Spinal cord (tissue), 10 donors: ENCODE measurements around the gene SLC66A2. TPM values are rescaled to one million over a fixed set of nuclear protein-coding genes. Genes with fewer than 3 reads are reported as not detected.
"Not testable (repeated sequence)": the region's sequence is repeated elsewhere in the genome, so short reads cannot be mapped to it uniquely, and the experiment has no call there.

Experiments
- DNase-seq, 6 donors: peaks; one replicate each; pipeline versions ENCODE4 v3.0.0 to v3.0.0-alpha.2; 2013 to 2015; ENCODE audit warnings: low spot score in 6 of 6, low read depth in 4 of 6
- H3K27ac ChIP-seq: one replicate; pipeline ENCODE4 v1.5.1; 2013; ENCODE audit warnings: low read depth, low read length, control low read depth
- H3K27me3 ChIP-seq: one replicate; pipeline ENCODE4 v1.6.1; 2013; ENCODE audit warnings: low read length; ENCODE audit not compliant: control insufficient read depth, insufficient read depth
- H3K36me3 ChIP-seq: one replicate; pipeline ENCODE4 v1.6.1; 2013; ENCODE audit warnings: low read length; ENCODE audit not compliant: control insufficient read depth, insufficient read depth
- H3K4me1 ChIP-seq: one replicate; pipeline ENCODE4 v1.6.1; 2013; ENCODE audit warnings: low read length; ENCODE audit not compliant: control insufficient read depth, insufficient read depth
- H3K4me3 ChIP-seq: one replicate; pipeline ENCODE4 v1.5.1; 2013; ENCODE audit warnings: low read depth, low read length, control low read depth
- H3K9me3 ChIP-seq: one replicate; pipeline ENCODE4 v1.6.1; 2013; ENCODE audit warnings: low read length; ENCODE audit not compliant: control insufficient read depth, insufficient read depth
- WGBS: methylation state at CpG from one replicate; pipeline ENCODE4 v1.1.5; 2013; ENCODE audit warnings: missing lambda C conversion rate; ENCODE audit not compliant: insufficient coverage; 5-methylcytosine and 5-hydroxymethylcytosine counted together
- polyA plus RNA-seq, 2 donors: library from polyadenylated mRNA; unstranded; fragments of 120-200 nt; gene quantifications; one replicate each; pipeline ENCODE4 v1.2.1, GENCODE V29; 2013; ENCODE audit not compliant: insufficient read length in 2 of 2
- total RNA-seq, 2 donors: library from RNA; depleted of rRNA in 1 of 2; stranded (reverse); fragments of 120-200 nt in 1 of 2; fragments of >200 nt in 1 of 2; gene quantifications; one replicate each; pipeline versions ENCODE4 v1.2.3 to v1.2.4, GENCODE V29; 2013 to 2014
- donor health status: healthy.

Gene SLC66A2
- total and polyA plus RNA-seq, 4 donors = 26.0 to 68.4 (median 46.2) TPM

GRCh38 chr18:79870301-79871025 is 81.0 kb downstream of the SLC66A2 start:
- Histone ChIP-seq H3K27me3 (no peaks in the 10 kb centered on the region), H3K36me3 (peaks cover 10% of the 10 kb centered on the region), H3K4me3 (no peak overlapping the region), H3K9me3 (peaks cover 2% of the 10 kb centered on the region), H3K4me1 (peaks cover 19% of the 10 kb centered on the region), H3K27ac (no peak overlapping the region)
- WGBS = 80% methylated on average over 19 of the region's 19 CpGs
- peak in 2 of 6 donors; percentile 54 to 66 for DNase-seq

GRCh38 chr18:79869591-79870300 is 81.7 kb downstream of the SLC66A2 start:
- Histone ChIP-seq H3K4me1 (peaks cover 19% of the 10 kb centered on the region), H3K27me3 (no peaks in the 10 kb centered on the region), H3K36me3 (peaks cover 10% of the 10 kb centered on the region), H3K9me3 (peaks cover 2% of the 10 kb centered on the region), H3K4me3 (no peak overlapping the region), H3K27ac (no peak overlapping the region)
- 92% methylated on average over 28 of the region's 32 CpGs for WGBS
- DNase-seq = no peak

- no peak for DNase-seq
- 86% methylated on average over 31 of the region's 32 CpGs for WGBS
- H3K27ac ChIP-seq = no peak overlapping the region
- peaks cover 19% of the 10 kb centered on the region for H3K4me1 ChIP-seq
- no peak overlapping the region for H3K4me3 ChIP-seq
- H3K36me3 ChIP-seq = peaks cover 10% of the 10 kb centered on the region
- no peaks in the 10 kb centered on the region for H3K27me3 ChIP-seq
- peaks cover 2% of the 10 kb centered on the region for H3K9me3 ChIP-seq
Observed at GRCh38 chr18:79868811-79869541, 82.5 kb downstream of the SLC66A2 start.

- peaks cover under 1% of the 10 kb centered on the region for H3K27me3 ChIP-seq
- peaks cover 19% of the 10 kb centered on the region for H3K4me1 ChIP-seq
- H3K36me3 ChIP-seq = peaks cover 10% of the 10 kb centered on the region
- WGBS = 83% methylated on average over 29 of the region's 29 CpGs
- H3K4me3 ChIP-seq = no peak overlapping the region
- no peak for DNase-seq
- no peak overlapping the region for H3K27ac ChIP-seq
- peaks cover 2% of the 10 kb centered on the region for H3K9me3 ChIP-seq
Observed at GRCh38 chr18:79868168-79868784, 83.2 kb downstream of the SLC66A2 start.

GRCh38 chr18:79867666-79868065 is 83.8 kb downstream of the SLC66A2 start:
- Histone ChIP-seq H3K27me3 (peaks cover 4% of the 10 kb centered on the region), H3K27ac (no peak overlapping the region), H3K4me1 (peaks cover 15% of the 10 kb centered on the region), H3K36me3 (peaks cover 10% of the 10 kb centered on the region), H3K4me3 (no peak overlapping the region), H3K9me3 (peaks cover 2% of the 10 kb centered on the region)
- DNase-seq = no peak
- WGBS = 84% methylated on average over 16 of the region's 16 CpGs

- Histone ChIP-seq H3K36me3 (peaks cover 10% of the 10 kb centered on the region), H3K9me3 (peaks cover 2% of the 10 kb centered on the region), H3K27ac (no peak overlapping the region), H3K4me3 (no peak overlapping the region), H3K27me3 (peaks cover 4% of the 10 kb centered on the region), H3K4me1 (peaks cover 14% of the 10 kb centered on the region)
- no peak for DNase-seq
- 89% methylated on average over 7 of the region's 20 CpGs for WGBS
Observed at GRCh38 chr18:79866889-79867574, 84.4 kb downstream of the SLC66A2 start.

- WGBS = 71% methylated on average over 2 of the region's 3 CpGs
Observed at GRCh38 chr18:79865951-79866350, 85.5 kb downstream of the SLC66A2 start.

GRCh38 chr18:79864955-79865354 is 86.5 kb downstream of the SLC66A2 start:
- WGBS = 84% methylated on average over 4 of the region's 4 CpGs
- not testable (repeated sequence) for DNase-seq, H3K27ac ChIP-seq, H3K4me1 ChIP-seq, H3K4me3 ChIP-seq, H3K27me3 ChIP-seq, H3K9me3 ChIP-seq
- peaks cover 10% of the 10 kb centered on the region for H3K36me3 ChIP-seq

More at GRCh38 chr18:79865951-79866350, 85.5 kb downstream of the SLC66A2 start:
- not testable (repeated sequence) for H3K27ac ChIP-seq, H3K27me3 ChIP-seq, H3K4me3 ChIP-seq, DNase-seq, H3K9me3 ChIP-seq, H3K4me1 ChIP-seq
- peaks cover 10% of the 10 kb centered on the region for H3K36me3 ChIP-seq
